Astrocyte (in vitro differentiated cells and primary cell): ENCODE results near the gene SMAD7. TPM values are rescaled to one million over a fixed set of nuclear protein-coding genes. Genes with fewer than 3 reads are reported as not detected.

Source experiments
- DNase-seq: peaks from one replicate; pipeline ENCODE4 v3.0.0-alpha.2; 2010; ENCODE audit warnings: low read depth
- FAIRE-seq: peaks from 2 replicates; lab custom pipeline; 2011; peaks lifted over from hg19 to GRCh38; lab: Jason Lieb, UNC
- H2AFZ ChIP-seq: 2 replicates; pipeline ENCODE4 v1.6.0; 2012; ENCODE audit warnings: low read depth, low read length, inconsistent platforms
- H3K27ac ChIP-seq: 2 replicates; pipeline ENCODE4 v1.5.1; 2011; ENCODE audit warnings: low read depth, low read length, inconsistent platforms
- H3K27me3 ChIP-seq: 2 replicates; pipeline ENCODE4 v1.6.0; 2011; ENCODE audit warnings: low read length, inconsistent platforms; ENCODE audit not compliant: insufficient read depth
- H3K36me3 ChIP-seq: 2 replicates; pipeline ENCODE4 v1.5.1; 2011; ENCODE audit warnings: low read length, inconsistent platforms; ENCODE audit not compliant: insufficient read depth
- H3K4me1 ChIP-seq: 2 replicates; pipeline ENCODE4 v1.5.1; 2011; ENCODE audit warnings: low read length, inconsistent platforms; ENCODE audit not compliant: insufficient read depth
- H3K4me2 ChIP-seq: 2 replicates; pipeline ENCODE4 v1.6.0; 2012; ENCODE audit warnings: low read length, inconsistent platforms
- H3K4me3 ChIP-seq: 2 replicates; pipeline ENCODE4 v1.5.1; 2011; ENCODE audit warnings: low read depth, mild to moderate bottlenecking, low read length, inconsistent platforms; ENCODE audit not compliant: insufficient read depth
- H3K79me2 ChIP-seq: 2 replicates; pipeline ENCODE4 v1.6.0; 2012; ENCODE audit warnings: mild to moderate bottlenecking, low read length, inconsistent platforms; ENCODE audit not compliant: insufficient read depth
- H3K9ac ChIP-seq: 2 replicates; pipeline ENCODE4 v1.6.0; 2012; ENCODE audit warnings: mild to moderate bottlenecking, low read length, inconsistent platforms
- H3K9me3 ChIP-seq: 2 replicates; pipeline ENCODE4 v1.5.1; 2012; ENCODE audit warnings: low read depth, mild to moderate bottlenecking, low read length, inconsistent platforms; ENCODE audit not compliant: insufficient read depth
- H4K20me1 ChIP-seq: 2 replicates; pipeline ENCODE4 v1.6.0; 2012; ENCODE audit warnings: low read length, inconsistent platforms; ENCODE audit not compliant: insufficient read depth
- H3K27ac Mint-ChIP-seq: one replicate; pipeline ENCODE4 v1.8.0; 2021; ENCODE audit warnings: mild to moderate bottlenecking, mixed read lengths; ENCODE audit not compliant: unreplicated experiment
- H3K27me3 Mint-ChIP-seq: one replicate; pipeline ENCODE4 v1.8.0; 2021; ENCODE audit warnings: low read depth, mixed read lengths; ENCODE audit not compliant: unreplicated experiment
- H3K36me3 Mint-ChIP-seq: one replicate; pipeline ENCODE4 v1.8.0; 2021; ENCODE audit warnings: low read depth, mixed read lengths; ENCODE audit not compliant: unreplicated experiment
- H3K4me1 Mint-ChIP-seq: one replicate; pipeline ENCODE4 v1.8.0; 2021; ENCODE audit warnings: low read depth, mixed read lengths; ENCODE audit not compliant: unreplicated experiment
- H3K4me3 Mint-ChIP-seq: one replicate; pipeline ENCODE4 v1.8.0; 2021; ENCODE audit warnings: mild to moderate bottlenecking, moderate library complexity, mixed read lengths; ENCODE audit not compliant: unreplicated experiment
- H3K9me3 Mint-ChIP-seq: one replicate; pipeline ENCODE4 v1.8.0; 2021; ENCODE audit warnings: mild to moderate bottlenecking, mixed read lengths; ENCODE audit not compliant: unreplicated experiment
- EZH2 ChIP-seq: IDR thresholded peaks from 2 replicates; pipeline ENCODE4 v1.6.1; 2012; ENCODE audit warnings: mild to moderate bottlenecking, low read length, inconsistent platforms; ENCODE audit not compliant: insufficient read depth
- total RNA-seq: library from RNA; stranded (reverse); gene quantifications from 2 replicates; pipeline ENCODE4 v1.2.1, GENCODE V29; 2021
- TF ChIP-seq, protein P1 (sequence below): IDR thresholded peaks from 2 replicates; pipeline ENCODE4 v1.5.1; 2011; ENCODE audit warnings: low read depth, mild to moderate bottlenecking, inconsistent platforms, low read length, moderate library complexity; ENCODE audit not compliant: insufficient read depth

Gene SMAD7
- total RNA-seq, 1 donor from 2014 or later = 62.9 TPM

DNA sequence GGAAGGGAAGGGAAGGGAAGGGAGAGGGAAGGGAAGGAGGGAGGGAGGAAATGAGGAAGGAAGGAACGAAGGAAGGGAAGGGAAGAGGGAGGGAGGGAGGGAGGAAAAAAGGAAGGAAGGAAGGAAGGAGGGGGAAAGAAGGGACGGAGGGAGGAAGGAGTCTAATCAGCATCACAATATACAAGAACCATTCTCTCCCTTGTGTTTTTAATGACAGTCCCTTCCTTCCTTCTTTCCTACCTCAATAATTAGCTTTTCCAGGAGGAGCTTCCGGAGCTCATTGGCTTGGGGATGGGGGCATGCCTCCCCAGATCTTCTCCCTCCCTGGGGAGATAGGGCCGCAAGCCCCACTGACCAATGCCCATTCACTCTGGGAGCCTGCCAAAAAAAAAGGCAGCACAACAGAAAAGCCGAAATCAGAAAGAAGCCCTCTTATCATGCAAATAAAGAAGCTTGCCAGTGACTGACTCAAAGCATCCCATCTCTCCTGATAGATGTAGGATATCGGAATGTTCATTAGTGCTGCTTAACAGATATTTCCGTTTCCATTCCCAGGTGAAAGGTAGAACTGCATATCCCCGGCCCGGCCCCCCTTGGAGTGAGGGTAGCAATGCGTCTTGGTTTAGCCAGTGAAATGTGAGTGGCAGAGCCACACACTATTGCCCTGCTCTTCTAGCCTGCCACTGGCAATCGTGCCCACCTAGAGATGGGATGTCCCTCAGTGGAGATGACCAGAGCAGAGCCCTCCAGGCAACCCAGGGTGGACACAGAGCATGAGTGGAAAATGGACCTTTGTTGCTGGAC is 17.8 kb upstream of the SMAD7 start:
- no peak for DNase-seq

DNA sequence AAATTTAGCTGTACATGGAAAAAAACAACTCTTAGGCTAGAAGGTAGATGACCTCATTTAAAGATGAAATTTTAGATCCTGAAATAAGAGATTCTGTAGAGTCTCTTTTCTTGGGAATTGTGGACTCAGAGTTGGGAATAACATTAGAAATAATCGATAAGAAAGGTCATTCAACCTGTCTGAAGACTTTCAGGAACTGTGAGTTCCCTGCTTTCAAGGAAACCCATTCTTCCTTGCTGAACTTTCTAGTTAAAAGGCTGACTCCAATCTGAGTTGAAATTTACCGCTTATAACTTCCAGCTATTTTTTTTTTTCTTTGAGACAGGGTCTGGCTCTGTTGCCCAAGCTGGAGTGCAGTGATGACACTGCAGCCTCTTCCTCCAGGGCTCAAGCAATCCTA is 16.8 kb upstream of the SMAD7 start:
- Histone ChIP-seq H3K9ac (no peak overlapping the region), H3K79me2 (no peaks in the 10 kb centered on the region), H3K27ac (no peak overlapping the region), H2AFZ (no peak overlapping the region), H3K4me2 (no peak overlapping the region), H3K27me3 (peaks cover 3% of the 10 kb centered on the region), H3K9me3 (no peaks in the 10 kb centered on the region), H4K20me1 (no peaks in the 10 kb centered on the region), H3K4me1 (peaks cover 5% of the 10 kb centered on the region), H3K4me3 (no peak overlapping the region), H3K36me3 (no peaks in the 10 kb centered on the region)
- H3K9me3 Mint-ChIP-seq = peaks cover 3% of the 10 kb centered on the region
- H3K36me3 Mint-ChIP-seq = peaks cover 3% of the 10 kb centered on the region
- H3K27me3 Mint-ChIP-seq = peaks cover 9% of the 10 kb centered on the region
- no peak for TF ChIP-seq EZH2
- TF ChIP-seq, protein P1, sequence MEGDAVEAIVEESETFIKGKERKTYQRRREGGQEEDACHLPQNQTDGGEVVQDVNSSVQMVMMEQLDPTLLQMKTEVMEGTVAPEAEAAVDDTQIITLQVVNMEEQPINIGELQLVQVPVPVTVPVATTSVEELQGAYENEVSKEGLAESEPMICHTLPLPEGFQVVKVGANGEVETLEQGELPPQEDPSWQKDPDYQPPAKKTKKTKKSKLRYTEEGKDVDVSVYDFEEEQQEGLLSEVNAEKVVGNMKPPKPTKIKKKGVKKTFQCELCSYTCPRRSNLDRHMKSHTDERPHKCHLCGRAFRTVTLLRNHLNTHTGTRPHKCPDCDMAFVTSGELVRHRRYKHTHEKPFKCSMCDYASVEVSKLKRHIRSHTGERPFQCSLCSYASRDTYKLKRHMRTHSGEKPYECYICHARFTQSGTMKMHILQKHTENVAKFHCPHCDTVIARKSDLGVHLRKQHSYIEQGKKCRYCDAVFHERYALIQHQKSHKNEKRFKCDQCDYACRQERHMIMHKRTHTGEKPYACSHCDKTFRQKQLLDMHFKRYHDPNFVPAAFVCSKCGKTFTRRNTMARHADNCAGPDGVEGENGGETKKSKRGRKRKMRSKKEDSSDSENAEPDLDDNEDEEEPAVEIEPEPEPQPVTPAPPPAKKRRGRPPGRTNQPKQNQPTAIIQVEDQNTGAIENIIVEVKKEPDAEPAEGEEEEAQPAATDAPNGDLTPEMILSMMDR = no peak
- peaks cover 19% of the 10 kb centered on the region for H3K4me1 Mint-ChIP-seq
- DNase-seq (no peak), FAIRE-seq (no peak)
- H3K27ac Mint-ChIP-seq = no peak overlapping the region
- no peak overlapping the region for H3K4me3 Mint-ChIP-seq

More for the DNA sequence above, 17.8 kb upstream of the SMAD7 start:
- no peaks in the 10 kb centered on the region for H3K36me3 ChIP-seq
- H3K4me1 Mint-ChIP-seq = peaks cover 13% of the 10 kb centered on the region
- no peak overlapping the region for H3K27ac ChIP-seq
- H3K9me3 Mint-ChIP-seq = peaks cover 3% of the 10 kb centered on the region
- peaks cover 3% of the 10 kb centered on the region for H3K36me3 Mint-ChIP-seq
- H3K4me3 Mint-ChIP-seq = no peak overlapping the region
- no peak for FAIRE-seq
- H2AFZ ChIP-seq = no peak overlapping the region
- no peak overlapping the region for H3K4me2 ChIP-seq
- H3K9ac ChIP-seq = no peak overlapping the region
- TF ChIP-seq EZH2 = no peak
- TF ChIP-seq, protein P1 = no peak
- no peak overlapping the region for H3K27ac Mint-ChIP-seq
- peaks cover 9% of the 10 kb centered on the region for H3K27me3 Mint-ChIP-seq
- no peaks in the 10 kb centered on the region for H3K9me3 ChIP-seq
- peaks cover 3% of the 10 kb centered on the region for H3K27me3 ChIP-seq
- peaks cover 5% of the 10 kb centered on the region for H3K4me1 ChIP-seq
- H3K79me2 ChIP-seq = no peaks in the 10 kb centered on the region
- no peak overlapping the region for H3K4me3 ChIP-seq
- no peaks in the 10 kb centered on the region for H4K20me1 ChIP-seq

DNA sequence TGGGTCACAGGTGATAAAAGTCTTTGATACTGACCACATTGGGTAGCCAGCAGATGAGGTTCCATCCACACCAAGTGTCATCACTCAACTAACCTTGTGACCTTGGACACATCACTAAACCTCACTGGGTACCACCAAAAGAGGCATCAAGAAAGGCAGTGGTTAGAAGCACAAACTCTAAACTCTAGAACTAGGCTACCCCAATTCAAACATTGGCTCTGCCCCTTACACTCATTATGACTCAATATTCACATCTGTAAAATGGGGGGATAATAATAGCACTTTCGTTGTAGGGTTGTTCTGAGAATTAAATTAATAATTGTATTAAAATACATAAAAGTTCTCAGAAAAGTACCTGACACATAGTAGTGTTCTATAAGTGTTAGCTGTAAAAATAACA is 15.8 kb upstream of the SMAD7 start:
- H3K9me3 Mint-ChIP-seq = peaks cover 4% of the 10 kb centered on the region
- H2AFZ ChIP-seq = no peak overlapping the region
- H3K9ac ChIP-seq = no peak overlapping the region
- H3K79me2 ChIP-seq = no peaks in the 10 kb centered on the region
- H3K4me1 Mint-ChIP-seq = peaks cover 27% of the 10 kb centered on the region
- DNase-seq (no peak), FAIRE-seq (no peak)
- no peaks in the 10 kb centered on the region for H4K20me1 ChIP-seq
- H3K9me3 ChIP-seq = no peaks in the 10 kb centered on the region
- no peak overlapping the region for H3K4me3 ChIP-seq
- H3K36me3 ChIP-seq = no peaks in the 10 kb centered on the region
- peaks cover 3% of the 10 kb centered on the region for H3K36me3 Mint-ChIP-seq
- peaks cover 9% of the 10 kb centered on the region for H3K27me3 Mint-ChIP-seq
- H3K4me1 ChIP-seq = peaks cover 10% of the 10 kb centered on the region
- no peak for TF ChIP-seq EZH2
- TF ChIP-seq, protein P1 = no peak
- no peak overlapping the region for H3K27ac ChIP-seq
- H3K4me3 Mint-ChIP-seq = no peak overlapping the region
- H3K27me3 ChIP-seq = peaks cover 3% of the 10 kb centered on the region
- H3K4me2 ChIP-seq = no peak overlapping the region
- H3K27ac Mint-ChIP-seq = no peak overlapping the region
